ENCODE measurements around the gene COL5A3. TPM values are rescaled to one million over a fixed set of nuclear protein-coding genes. Genes with fewer than 3 reads are reported as not detected.

COL5A3 gene
- total and polyA plus RNA-seq, 2 experiments from 2014 or later, result 1.0 to 1.2 TPM

DNA sequence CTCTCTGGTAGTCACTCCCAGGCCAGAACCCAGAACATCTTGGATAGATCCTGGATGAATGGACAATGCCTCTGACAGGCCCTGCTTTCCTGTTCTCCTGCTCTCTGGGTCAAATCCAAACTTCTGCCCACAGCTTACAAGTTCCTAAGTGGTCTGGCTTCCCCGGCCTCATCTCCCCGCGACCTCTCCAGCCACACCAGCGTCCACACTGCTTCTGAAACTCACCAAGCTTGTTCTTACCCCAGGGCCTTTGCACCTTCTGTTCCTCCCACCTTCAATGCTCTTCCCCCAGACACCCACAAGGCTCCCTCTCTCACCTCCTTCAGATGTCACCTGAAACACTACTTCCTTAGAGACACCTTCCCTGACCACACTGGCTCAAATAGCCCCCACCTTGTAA, 77.5 kb downstream of the COL5A3 start:
- H3K4me1 Mint-ChIP-seq, result peaks cover 23% of the 10 kb centered on the region
- Histone ChIP-seq H3K4me2 (no peak overlapping the region), H3K4me3 (no peak overlapping the region), H2AFZ (no peak overlapping the region), H4K20me1 (replicated peaks; ENCODE audit: insufficient read depth) (peaks cover 48% of the 10 kb centered on the region), H3K36me3 (ENCODE audit: insufficient read depth) (no peaks in the 10 kb centered on the region), H3K27me3 (ENCODE audit: insufficient read depth) (no peaks in the 10 kb centered on the region), H3K27ac (ENCODE audit: low read depth) (no peak overlapping the region), H3K79me2 (replicated peaks; ENCODE audit: insufficient read depth) (peaks cover 68% of the 10 kb centered on the region), H3K4me1 (ENCODE audit: insufficient read depth) (peaks cover 13% of the 10 kb centered on the region), H3K9me2 (ENCODE audit: insufficient read depth) (no peaks in the 10 kb centered on the region), H3F3A (replicated peaks; ENCODE audit: low read depth) (peaks cover 9% of the 10 kb centered on the region)
- peaks cover 18% of the 10 kb centered on the region for H3K36me3 Mint-ChIP-seq (ENCODE audit: low read depth)
- no peak overlapping the region for H3K27ac Mint-ChIP-seq
- no peak overlapping the region for H3K4me3 Mint-ChIP-seq
- no peak for ATAC-seq
- no peaks in the 10 kb centered on the region; the same call in 2 of the 3 replicates for H3K9me3 Mint-ChIP-seq
- TF ChIP-seq STAT1 (IDR thresholded peaks at IDR 0.05; ENCODE audit: unreplicated experiment) (no peak), ZNF331 (CRISPR knock-in tag; IDR thresholded peaks at IDR 0.05; ENCODE audit: low read depth) (no peak), EZH2 (IDR thresholded peaks at IDR 0.05; ENCODE audit: low read depth, unreplicated experiment) (no peak), ZNF114 (CRISPR knock-in tag; IDR thresholded peaks at IDR 0.05) (no peak), EZH2phosphoT487 (IDR thresholded peaks at IDR 0.05; ENCODE audit: unreplicated experiment) (no peak), POLR2AphosphoS5 (IDR thresholded peaks at IDR 0.05; ENCODE audit: low read depth) (no peak), NANOG (IDR thresholded peaks at IDR 0.05; ENCODE audit: borderline replicate concordance) (no peak), CREB1 (CRISPR knock-in tag; IDR thresholded peaks at IDR 0.05; ENCODE audit: low read depth) (no peak), JUNB (IDR thresholded peaks at IDR 0.05; ENCODE audit: unreplicated experiment) (no peak)
- TF ChIP-seq, protein P1, sequence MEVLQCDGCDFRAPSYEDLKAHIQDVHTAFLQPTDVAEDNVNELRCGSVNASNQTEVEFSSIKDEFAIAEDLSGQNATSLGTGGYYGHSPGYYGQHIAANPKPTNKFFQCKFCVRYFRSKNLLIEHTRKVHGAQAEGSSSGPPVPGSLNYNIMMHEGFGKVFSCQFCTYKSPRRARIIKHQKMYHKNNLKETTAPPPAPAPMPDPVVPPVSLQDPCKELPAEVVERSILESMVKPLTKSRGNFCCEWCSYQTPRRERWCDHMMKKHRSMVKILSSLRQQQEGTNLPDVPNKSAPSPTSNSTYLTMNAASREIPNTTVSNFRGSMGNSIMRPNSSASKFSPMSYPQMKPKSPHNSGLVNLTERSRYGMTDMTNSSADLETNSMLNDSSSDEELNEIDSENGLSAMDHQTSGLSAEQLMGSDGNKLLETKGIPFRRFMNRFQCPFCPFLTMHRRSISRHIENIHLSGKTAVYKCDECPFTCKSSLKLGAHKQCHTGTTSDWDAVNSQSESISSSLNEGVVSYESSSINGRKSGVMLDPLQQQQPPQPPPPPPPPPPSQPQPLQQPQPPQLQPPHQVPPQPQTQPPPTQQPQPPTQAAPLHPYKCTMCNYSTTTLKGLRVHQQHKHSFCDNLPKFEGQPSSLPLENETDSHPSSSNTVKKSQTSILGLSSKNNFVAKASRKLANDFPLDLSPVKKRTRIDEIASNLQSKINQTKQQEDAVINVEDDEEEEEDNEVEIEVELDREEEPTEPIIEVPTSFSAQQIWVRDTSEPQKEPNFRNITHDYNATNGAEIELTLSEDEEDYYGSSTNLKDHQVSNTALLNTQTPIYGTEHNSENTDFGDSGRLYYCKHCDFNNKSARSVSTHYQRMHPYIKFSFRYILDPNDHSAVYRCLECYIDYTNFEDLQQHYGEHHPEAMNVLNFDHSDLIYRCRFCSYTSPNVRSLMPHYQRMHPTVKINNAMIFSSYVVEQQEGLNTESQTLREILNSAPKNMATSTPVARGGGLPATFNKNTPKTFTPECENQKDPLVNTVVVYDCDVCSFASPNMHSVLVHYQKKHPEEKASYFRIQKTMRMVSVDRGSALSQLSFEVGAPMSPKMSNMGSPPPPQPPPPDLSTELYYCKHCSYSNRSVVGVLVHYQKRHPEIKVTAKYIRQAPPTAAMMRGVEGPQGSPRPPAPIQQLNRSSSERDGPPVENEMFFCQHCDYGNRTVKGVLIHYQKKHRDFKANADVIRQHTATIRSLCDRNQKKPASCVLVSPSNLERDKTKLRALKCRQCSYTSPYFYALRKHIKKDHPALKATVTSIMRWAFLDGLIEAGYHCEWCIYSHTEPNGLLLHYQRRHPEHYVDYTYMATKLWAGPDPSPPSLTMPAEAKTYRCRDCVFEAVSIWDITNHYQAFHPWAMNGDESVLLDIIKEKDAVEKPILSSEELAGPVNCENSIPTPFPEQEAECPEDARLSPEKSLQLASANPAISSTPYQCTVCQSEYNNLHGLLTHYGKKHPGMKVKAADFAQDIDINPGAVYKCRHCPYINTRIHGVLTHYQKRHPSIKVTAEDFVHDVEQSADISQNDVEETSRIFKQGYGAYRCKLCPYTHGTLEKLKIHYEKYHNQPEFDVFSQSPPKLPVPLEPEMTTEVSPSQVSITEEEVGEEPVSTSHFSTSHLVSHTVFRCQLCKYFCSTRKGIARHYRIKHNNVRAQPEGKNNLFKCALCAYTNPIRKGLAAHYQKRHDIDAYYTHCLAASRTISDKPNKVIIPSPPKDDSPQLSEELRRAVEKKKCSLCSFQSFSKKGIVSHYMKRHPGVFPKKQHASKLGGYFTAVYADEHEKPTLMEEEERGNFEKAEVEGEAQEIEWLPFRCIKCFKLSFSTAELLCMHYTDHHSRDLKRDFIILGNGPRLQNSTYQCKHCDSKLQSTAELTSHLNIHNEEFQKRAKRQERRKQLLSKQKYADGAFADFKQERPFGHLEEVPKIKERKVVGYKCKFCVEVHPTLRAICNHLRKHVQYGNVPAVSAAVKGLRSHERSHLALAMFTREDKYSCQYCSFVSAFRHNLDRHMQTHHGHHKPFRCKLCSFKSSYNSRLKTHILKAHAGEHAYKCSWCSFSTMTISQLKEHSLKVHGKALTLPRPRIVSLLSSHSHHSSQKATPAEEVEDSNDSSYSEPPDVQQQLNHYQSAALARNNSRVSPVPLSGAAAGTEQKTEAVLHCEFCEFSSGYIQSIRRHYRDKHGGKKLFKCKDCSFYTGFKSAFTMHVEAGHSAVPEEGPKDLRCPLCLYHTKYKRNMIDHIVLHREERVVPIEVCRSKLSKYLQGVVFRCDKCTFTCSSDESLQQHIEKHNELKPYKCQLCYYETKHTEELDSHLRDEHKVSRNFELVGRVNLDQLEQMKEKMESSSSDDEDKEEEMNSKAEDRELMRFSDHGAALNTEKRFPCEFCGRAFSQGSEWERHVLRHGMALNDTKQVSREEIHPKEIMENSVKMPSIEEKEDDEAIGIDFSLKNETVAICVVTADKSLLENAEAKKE (CRISPR knock-in tag; IDR thresholded peaks at IDR 0.05), result no peak
- TF ChIP-seq, protein P2, sequence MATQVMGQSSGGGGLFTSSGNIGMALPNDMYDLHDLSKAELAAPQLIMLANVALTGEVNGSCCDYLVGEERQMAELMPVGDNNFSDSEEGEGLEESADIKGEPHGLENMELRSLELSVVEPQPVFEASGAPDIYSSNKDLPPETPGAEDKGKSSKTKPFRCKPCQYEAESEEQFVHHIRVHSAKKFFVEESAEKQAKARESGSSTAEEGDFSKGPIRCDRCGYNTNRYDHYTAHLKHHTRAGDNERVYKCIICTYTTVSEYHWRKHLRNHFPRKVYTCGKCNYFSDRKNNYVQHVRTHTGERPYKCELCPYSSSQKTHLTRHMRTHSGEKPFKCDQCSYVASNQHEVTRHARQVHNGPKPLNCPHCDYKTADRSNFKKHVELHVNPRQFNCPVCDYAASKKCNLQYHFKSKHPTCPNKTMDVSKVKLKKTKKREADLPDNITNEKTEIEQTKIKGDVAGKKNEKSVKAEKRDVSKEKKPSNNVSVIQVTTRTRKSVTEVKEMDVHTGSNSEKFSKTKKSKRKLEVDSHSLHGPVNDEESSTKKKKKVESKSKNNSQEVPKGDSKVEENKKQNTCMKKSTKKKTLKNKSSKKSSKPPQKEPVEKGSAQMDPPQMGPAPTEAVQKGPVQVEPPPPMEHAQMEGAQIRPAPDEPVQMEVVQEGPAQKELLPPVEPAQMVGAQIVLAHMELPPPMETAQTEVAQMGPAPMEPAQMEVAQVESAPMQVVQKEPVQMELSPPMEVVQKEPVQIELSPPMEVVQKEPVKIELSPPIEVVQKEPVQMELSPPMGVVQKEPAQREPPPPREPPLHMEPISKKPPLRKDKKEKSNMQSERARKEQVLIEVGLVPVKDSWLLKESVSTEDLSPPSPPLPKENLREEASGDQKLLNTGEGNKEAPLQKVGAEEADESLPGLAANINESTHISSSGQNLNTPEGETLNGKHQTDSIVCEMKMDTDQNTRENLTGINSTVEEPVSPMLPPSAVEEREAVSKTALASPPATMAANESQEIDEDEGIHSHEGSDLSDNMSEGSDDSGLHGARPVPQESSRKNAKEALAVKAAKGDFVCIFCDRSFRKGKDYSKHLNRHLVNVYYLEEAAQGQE (IDR thresholded peaks at IDR 0.05; ENCODE audit: unreplicated experiment), result no peak
- TF ChIP-seq, protein P3, sequence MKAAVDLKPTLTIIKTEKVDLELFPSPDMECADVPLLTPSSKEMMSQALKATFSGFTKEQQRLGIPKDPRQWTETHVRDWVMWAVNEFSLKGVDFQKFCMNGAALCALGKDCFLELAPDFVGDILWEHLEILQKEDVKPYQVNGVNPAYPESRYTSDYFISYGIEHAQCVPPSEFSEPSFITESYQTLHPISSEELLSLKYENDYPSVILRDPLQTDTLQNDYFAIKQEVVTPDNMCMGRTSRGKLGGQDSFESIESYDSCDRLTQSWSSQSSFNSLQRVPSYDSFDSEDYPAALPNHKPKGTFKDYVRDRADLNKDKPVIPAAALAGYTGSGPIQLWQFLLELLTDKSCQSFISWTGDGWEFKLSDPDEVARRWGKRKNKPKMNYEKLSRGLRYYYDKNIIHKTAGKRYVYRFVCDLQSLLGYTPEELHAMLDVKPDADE (IDR thresholded peaks at IDR 0.05), result no peak
- TF ChIP-seq, protein P4, sequence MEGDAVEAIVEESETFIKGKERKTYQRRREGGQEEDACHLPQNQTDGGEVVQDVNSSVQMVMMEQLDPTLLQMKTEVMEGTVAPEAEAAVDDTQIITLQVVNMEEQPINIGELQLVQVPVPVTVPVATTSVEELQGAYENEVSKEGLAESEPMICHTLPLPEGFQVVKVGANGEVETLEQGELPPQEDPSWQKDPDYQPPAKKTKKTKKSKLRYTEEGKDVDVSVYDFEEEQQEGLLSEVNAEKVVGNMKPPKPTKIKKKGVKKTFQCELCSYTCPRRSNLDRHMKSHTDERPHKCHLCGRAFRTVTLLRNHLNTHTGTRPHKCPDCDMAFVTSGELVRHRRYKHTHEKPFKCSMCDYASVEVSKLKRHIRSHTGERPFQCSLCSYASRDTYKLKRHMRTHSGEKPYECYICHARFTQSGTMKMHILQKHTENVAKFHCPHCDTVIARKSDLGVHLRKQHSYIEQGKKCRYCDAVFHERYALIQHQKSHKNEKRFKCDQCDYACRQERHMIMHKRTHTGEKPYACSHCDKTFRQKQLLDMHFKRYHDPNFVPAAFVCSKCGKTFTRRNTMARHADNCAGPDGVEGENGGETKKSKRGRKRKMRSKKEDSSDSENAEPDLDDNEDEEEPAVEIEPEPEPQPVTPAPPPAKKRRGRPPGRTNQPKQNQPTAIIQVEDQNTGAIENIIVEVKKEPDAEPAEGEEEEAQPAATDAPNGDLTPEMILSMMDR (conservative IDR thresholded peaks at IDR 0.05; ENCODE audit: low read depth in 2 of 2), result no peak
- peaks cover 21% of the 10 kb centered on the region for H3K27me3 Mint-ChIP-seq (ENCODE audit: insufficient read depth, low read depth, poor library complexity)
- DNase-seq (ENCODE audit: low spot score), result no peak
